Ovary (tissue), 3 donors: ENCODE measurements around the gene DKKL1.

Source experiments
- EP300 ChIP-seq: sonication (generic); formaldehyde crosslinking; IDR thresholded peaks from one replicate; pipeline ENCODE4 v1.6.1; 2017; ENCODE audit warnings: antibody characterized with exemption
- TF ChIP-seq, protein P1 (sequence below), 3 donors: fragments of 450-650 bp in 2 of 3; fragments of 200-600 bp in 1 of 3; IDR thresholded peaks; one replicate each; pipeline versions ENCODE4 v1.5.1 to v1.8.0; 2016 to 2022; ENCODE audit warnings: antibody characterized with exemption in 3 of 3, mild to moderate bottlenecking in 1 of 3
- donor health status: DM: no; HTN: no; CAD: no.

GRCh38 chr19:49403404-49404187 lies 39.9 kb downstream of the DKKL1 start:
- TF ChIP-seq, protein P1, sequence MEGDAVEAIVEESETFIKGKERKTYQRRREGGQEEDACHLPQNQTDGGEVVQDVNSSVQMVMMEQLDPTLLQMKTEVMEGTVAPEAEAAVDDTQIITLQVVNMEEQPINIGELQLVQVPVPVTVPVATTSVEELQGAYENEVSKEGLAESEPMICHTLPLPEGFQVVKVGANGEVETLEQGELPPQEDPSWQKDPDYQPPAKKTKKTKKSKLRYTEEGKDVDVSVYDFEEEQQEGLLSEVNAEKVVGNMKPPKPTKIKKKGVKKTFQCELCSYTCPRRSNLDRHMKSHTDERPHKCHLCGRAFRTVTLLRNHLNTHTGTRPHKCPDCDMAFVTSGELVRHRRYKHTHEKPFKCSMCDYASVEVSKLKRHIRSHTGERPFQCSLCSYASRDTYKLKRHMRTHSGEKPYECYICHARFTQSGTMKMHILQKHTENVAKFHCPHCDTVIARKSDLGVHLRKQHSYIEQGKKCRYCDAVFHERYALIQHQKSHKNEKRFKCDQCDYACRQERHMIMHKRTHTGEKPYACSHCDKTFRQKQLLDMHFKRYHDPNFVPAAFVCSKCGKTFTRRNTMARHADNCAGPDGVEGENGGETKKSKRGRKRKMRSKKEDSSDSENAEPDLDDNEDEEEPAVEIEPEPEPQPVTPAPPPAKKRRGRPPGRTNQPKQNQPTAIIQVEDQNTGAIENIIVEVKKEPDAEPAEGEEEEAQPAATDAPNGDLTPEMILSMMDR (IDR thresholded peaks at IDR 0.05) = no peak
- no peak for TF ChIP-seq EP300
